Subcutaneous adipose tissue (tissue), 4 donors: Measurements from ENCODE around the gene ADAMTS15. TPM values are rescaled to one million over a fixed set of nuclear protein-coding genes. Genes with fewer than 3 reads are reported as not detected.

Source experiments
- CTCF ChIP-seq: fragments of 450-650 bp; IDR thresholded peaks from one replicate; pipeline ENCODE4 v1.5.1; 2016; ENCODE audit warnings: low read depth, mild to moderate bottlenecking, control low read depth, antibody characterized with exemption, moderate library complexity
- total RNA-seq, 4 donors: library from RNA; depleted of rRNA; stranded (reverse); fragments of >200 nt; gene quantifications; one replicate each; pipeline ENCODE4 v1.1.0, GENCODE V29; 2016

The ADAMTS15 gene
- total RNA-seq, 4 donors from 2014 or later, result 15.0 to 44.7 (median 26.1) TPM

- TF ChIP-seq CTCF, result no peak
Measured at GRCh38 chr11:130421199-130421585, 27.3 kb upstream of the ADAMTS15 start.

- no peak for TF ChIP-seq CTCF
Measured at GRCh38 chr11:130421697-130422096, 26.7 kb upstream of the ADAMTS15 start.

- no peak for TF ChIP-seq CTCF
Measured at GRCh38 chr11:130422251-130422995, 26.0 kb upstream of the ADAMTS15 start.

GRCh38 chr11:130423541-130424142, 24.8 kb upstream of the ADAMTS15 start:
- TF ChIP-seq CTCF, result no peak

GRCh38 chr11:130424613-130425140, 23.8 kb upstream of the ADAMTS15 start:
- TF ChIP-seq CTCF, result no peak

GRCh38 chr11:130425156-130425555, 23.3 kb upstream of the ADAMTS15 start:
- TF ChIP-seq CTCF, result no peak

GRCh38 chr11:130426223-130426836, 22.1 kb upstream of the ADAMTS15 start:
- TF ChIP-seq CTCF, result no peak
